Activated CD8-positive, alpha-beta T cell treated with anti-CD3 and anti-CD28 coated beads for 36 hours (primary cell): Measurements from ENCODE around the gene PIGS. TPM values are rescaled to one million over a fixed set of nuclear protein-coding genes. Genes with fewer than 3 reads are reported as not detected.

Source experiments
- ATAC-seq: fragments of 200-7000 bp; cut with Tn5 transposase; one replicate; pipeline ENCODE4 v1.10.0; 2021; ENCODE audit warnings: mild to moderate bottlenecking, moderate library complexity
- CTCF ChIA-PET: fragments of 350-600 bp; sonication (Branson Sonifier 250); formaldehyde crosslinking; loops from one replicate; lab custom pipeline; 2021; ENCODE audit warnings: antibody characterized with exemption; lab: Charles Lee
- POLR2A ChIA-PET: fragments of 350-600 bp; sonication (Branson Sonifier 250); formaldehyde crosslinking; loops from one replicate; lab custom pipeline; 2021; ENCODE audit warnings: antibody characterized with exemption; lab: Charles Lee
- DNase-seq: peaks from one replicate; pipeline ENCODE4 v3.0.0-alpha.2; 2020
- H3K27ac Mint-ChIP-seq: one replicate; pipeline ENCODE4 v1.8.0; 2021; ENCODE audit warnings: mild to moderate bottlenecking, mixed read lengths
- H3K27me3 Mint-ChIP-seq: one replicate; pipeline ENCODE4 v1.8.0; 2021; ENCODE audit warnings: mixed read lengths
- H3K36me3 Mint-ChIP-seq: one replicate; pipeline ENCODE4 v1.8.0; 2021; ENCODE audit warnings: low read depth, mixed read lengths
- H3K4me1 Mint-ChIP-seq: one replicate; pipeline ENCODE4 v1.8.0; 2021; ENCODE audit warnings: low read depth, mixed read lengths
- H3K4me3 Mint-ChIP-seq: one replicate; pipeline ENCODE4 v1.8.0; 2021; ENCODE audit warnings: mild to moderate bottlenecking, moderate library complexity, mixed read lengths
- H3K9me3 Mint-ChIP-seq: one replicate; pipeline ENCODE4 v1.8.0; 2021; ENCODE audit warnings: mixed read lengths
- CTCF ChIP-seq: fragments of 200-600 bp; IDR thresholded peaks from one replicate; pipeline ENCODE4 v1.8.0; 2022; ENCODE audit warnings: antibody characterized with exemption, mild to moderate bottlenecking
- intact Hi-C: fragments of 100-400 bp; cut with micrococcal nuclease; formaldehyde crosslinking; loops from one replicate; pipeline ENCODE4 v1.10.0; 2022
- total RNA-seq, 2 experiments: library from RNA; stranded (reverse); gene quantifications; one replicate each; pipeline ENCODE4 v1.2.3, GENCODE V29; 2021

The PIGS gene
- total RNA-seq, 2 experiments from 2014 or later = 33.8 to 36.9 TPM

- ChIA-PET CTCF (interaction anchor here (1.1 to 2.4 kb wide), 4 partner anchors 11 to 41 kb away, joined by 3 to 10 read pairs (median 8); no protein-coding TSS in a partner anchor), POLR2A (interaction anchor here (0.6 to 2.7 kb wide), 3 partner anchors 11 to 153 kb away, joined by 3 to 8 read pairs (median 7); no protein-coding TSS in a partner anchor)
- no peak for ATAC-seq
- DNase-seq = no peak
- intact Hi-C loops = no loop called here
- Mint-ChIP-seq H3K36me3 (no peaks in the 10 kb centered on the region), H3K9me3 (no peaks in the 10 kb centered on the region), H3K4me3 (no peak overlapping the region), H3K4me1 (no peaks in the 10 kb centered on the region), H3K27me3 (no peaks in the 10 kb centered on the region), H3K27ac (no peak overlapping the region)
- no peak for TF ChIP-seq CTCF
These were observed 34.6 kb downstream of the PIGS start for GRCh38 chr17:28536532-28537218.

GRCh38 chr17:28534740-28535375 is 36.5 kb downstream of the PIGS start:
- no peak for ATAC-seq
- POLR2A ChIA-PET = no interaction called here
- no peak for DNase-seq
- intact Hi-C loops = no loop called here
- no peak for TF ChIP-seq CTCF
- H3K4me3 Mint-ChIP-seq = no peak overlapping the region
- H3K27me3 Mint-ChIP-seq = no peaks in the 10 kb centered on the region
- no peaks in the 10 kb centered on the region for H3K36me3 Mint-ChIP-seq
- CTCF ChIA-PET = interaction anchor here (1.6 to 2.4 kb wide), 2 partner anchors 13 to 39 kb away, joined by 6 to 10 read pairs; no protein-coding TSS in a partner anchor
- no peaks in the 10 kb centered on the region for H3K4me1 Mint-ChIP-seq
- H3K9me3 Mint-ChIP-seq = no peaks in the 10 kb centered on the region
- no peak overlapping the region for H3K27ac Mint-ChIP-seq

- intact Hi-C loops = no loop called here
- DNase-seq = no peak
- Mint-ChIP-seq H3K36me3 (no peaks in the 10 kb centered on the region), H3K4me1 (no peaks in the 10 kb centered on the region), H3K27me3 (no peaks in the 10 kb centered on the region), H3K9me3 (no peaks in the 10 kb centered on the region), H3K27ac (no peak overlapping the region), H3K4me3 (no peak overlapping the region)
- TF ChIP-seq CTCF = no peak
- no peak for ATAC-seq
- CTCF ChIA-PET = no interaction called here
- POLR2A ChIA-PET = no interaction called here
These were observed 38.1 kb downstream of the PIGS start for GRCh38 chr17:28533091-28533807.

GRCh38 chr17:28532050-28532960 is 39.0 kb downstream of the PIGS start:
- Mint-ChIP-seq H3K36me3 (no peaks in the 10 kb centered on the region), H3K4me1 (no peaks in the 10 kb centered on the region), H3K4me3 (no peak overlapping the region), H3K27me3 (no peaks in the 10 kb centered on the region), H3K27ac (no peak overlapping the region), H3K9me3 (no peaks in the 10 kb centered on the region)
- ATAC-seq (no peak), DNase-seq (no peak)
- CTCF ChIA-PET = interaction anchor here (1.3 to 2.0 kb wide), 3 partner anchors 8 to 116 kb away, joined by 4 to 7 read pairs (median 6); no protein-coding TSS in a partner anchor
- no peak for TF ChIP-seq CTCF
- POLR2A ChIA-PET = no interaction called here
- intact Hi-C loops = no loop called here
